GDM1 (cell line): ENCODE results near the gene LARP4.

Experiments used
- DNase-seq: peaks from one replicate; lab custom pipeline; 2025; lab: John Stamatoyannopoulos, UW

The LARP4 gene

GRCh38 chr12:50525422-50525821 is 124.7 kb downstream of the LARP4 start:
- DNase-seq: no peak

- no peak for DNase-seq
Observed at GRCh38 chr12:50527359-50527726, 126.7 kb downstream of the LARP4 start.

- no peak for DNase-seq
Observed at GRCh38 chr12:50528800-50529199, 128.1 kb downstream of the LARP4 start.

GRCh38 chr12:50529345-50529744 is 128.7 kb downstream of the LARP4 start:
- no peak for DNase-seq
